ENCODE results near the gene ACTR10.

ACTR10 gene

GRCh38 chr14:58281969-58282368 is 82.0 kb downstream of the ACTR10 start:
- DNase-seq (ENCODE audit: low spot score): no peak

- DNase-seq (ENCODE audit: low spot score): no peak
Measured at GRCh38 chr14:58282925-58283593, 83.1 kb downstream of the ACTR10 start.

GRCh38 chr14:58283730-58284129 is 83.8 kb downstream of the ACTR10 start:
- DNase-seq (ENCODE audit: low spot score): no peak

- no peak for DNase-seq (ENCODE audit: low spot score)
Measured at GRCh38 chr14:58285132-58285531, 85.2 kb downstream of the ACTR10 start.

Measured in HuH-7.5 (cell line).